Fibroblast of skin of right biceps (primary cell): Measurements from ENCODE around the gene CFAP46.
"Not testable (repeated sequence)": the region's sequence is repeated elsewhere in the genome, so short reads cannot be mapped to it uniquely, and the experiment has no call there.

Experiments
- DNase-seq: peaks from one replicate; pipeline ENCODE4 v3.0.0-alpha.2; 2013

Gene CFAP46

DNA sequence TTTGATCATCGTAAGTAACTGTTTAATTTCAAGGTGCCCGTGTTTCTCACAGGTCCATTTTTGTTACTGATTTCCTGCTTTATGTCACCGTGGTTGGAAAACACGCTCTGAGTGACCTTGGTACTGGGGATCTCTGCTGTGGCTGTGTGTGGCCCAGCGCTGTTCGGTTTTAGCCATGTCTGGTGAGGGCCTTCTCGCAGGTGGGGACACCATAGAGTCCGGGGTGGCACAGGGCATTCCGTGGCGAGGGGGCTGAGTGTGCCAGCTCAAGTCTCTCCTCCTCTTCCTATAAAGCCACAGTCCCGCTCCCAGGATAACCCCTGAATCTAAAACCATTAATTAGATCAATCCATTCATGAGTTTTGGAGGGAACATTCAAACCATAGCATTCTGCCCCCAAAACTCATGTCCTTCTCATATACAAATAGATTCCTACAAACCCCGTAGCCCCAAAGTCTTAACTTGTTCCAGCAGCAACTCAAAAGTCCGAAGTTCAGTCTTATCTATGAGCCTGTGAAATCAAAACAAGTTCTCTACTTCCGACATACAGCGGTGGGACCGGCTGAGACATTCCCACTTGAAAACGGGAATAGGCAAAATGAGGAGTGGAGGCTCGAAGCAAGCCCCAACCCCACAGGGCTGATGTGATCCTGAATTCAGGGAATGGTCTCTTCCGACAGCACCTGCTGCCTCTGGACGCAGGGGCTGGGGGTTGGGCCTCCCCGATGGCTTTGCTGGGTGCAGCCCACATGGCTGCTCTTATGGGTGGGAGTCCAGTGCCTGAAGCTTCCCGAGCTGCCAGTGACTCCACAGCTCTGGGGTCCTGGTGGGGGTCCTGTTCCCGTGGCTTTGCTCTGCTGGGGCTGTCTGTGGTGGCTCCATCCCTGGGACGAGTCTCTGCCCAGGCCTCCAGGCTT lies 101.4 kb downstream of the CFAP46 start:
- no peak for DNase-seq

DNA sequence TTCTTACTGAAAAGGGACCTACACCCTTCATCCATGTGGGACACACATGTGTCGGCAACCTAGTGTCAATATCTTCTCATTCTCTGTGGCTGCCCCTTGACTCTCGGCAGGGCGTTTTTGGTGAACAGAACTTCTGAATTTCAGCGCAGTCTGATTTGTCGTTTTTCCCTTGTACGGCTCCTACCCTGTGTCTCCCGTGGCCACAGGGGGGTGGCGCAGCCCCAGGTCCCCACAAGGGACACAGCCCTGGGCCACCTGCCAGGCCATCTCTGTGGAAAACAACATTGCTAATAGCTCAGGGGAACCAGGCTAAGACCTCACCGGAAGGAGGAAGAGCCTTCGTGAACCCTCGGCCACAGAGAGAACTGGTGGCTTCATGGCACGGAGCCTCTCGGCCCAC lies 103.3 kb downstream of the CFAP46 start:
- no peak for DNase-seq

DNA sequence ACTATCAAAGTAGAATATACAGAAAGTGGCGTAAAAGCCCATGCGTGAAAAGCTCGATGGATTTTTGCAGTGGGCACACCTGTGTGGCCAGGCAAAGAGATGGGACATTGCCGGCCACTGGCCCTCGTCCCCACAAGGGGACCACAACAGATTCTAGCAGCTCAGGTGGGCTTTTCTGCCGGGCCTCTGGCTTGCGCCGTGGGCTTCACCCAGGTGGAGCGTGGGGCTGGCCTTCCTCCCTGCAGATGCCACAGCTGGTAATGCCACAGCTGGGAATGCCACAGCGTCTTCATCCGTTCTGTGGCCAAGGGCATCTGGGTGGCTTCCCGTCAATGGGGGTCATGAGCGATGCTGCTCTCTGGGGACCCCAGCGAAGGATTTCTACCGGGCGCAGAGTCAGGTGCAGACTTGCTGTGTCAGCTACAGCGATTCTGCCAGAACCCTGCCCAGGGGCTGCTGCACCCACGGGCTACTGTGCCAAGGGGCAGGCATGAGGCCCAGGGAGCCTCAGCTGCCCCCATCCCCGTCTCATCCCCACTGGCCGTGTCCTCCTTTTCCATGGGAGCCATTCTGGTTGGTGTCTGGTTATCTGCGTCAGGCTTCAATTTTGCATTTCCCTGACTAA lies 103.9 kb downstream of the CFAP46 start:
- DNase-seq, result no peak

DNA sequence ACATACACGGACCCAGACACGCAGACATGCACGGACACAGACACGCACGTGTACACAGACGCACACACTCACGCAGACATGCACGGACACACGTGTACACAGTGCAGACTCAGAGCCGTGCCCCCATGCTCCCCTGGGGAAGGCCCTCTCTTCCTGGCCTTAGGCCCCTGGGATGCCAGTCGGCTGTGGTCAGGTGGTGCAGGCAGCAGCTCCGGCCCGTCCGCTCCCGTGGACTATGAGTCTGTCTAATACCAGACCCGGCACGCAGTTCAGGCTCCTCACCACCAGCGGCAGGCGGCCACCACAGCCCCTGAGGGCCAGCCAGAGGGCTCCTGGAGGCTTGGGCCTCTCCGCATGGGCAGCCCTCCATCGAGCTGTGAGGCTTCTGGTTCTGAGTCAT lies 104.5 kb downstream of the CFAP46 start:
- no peak for DNase-seq

DNA sequence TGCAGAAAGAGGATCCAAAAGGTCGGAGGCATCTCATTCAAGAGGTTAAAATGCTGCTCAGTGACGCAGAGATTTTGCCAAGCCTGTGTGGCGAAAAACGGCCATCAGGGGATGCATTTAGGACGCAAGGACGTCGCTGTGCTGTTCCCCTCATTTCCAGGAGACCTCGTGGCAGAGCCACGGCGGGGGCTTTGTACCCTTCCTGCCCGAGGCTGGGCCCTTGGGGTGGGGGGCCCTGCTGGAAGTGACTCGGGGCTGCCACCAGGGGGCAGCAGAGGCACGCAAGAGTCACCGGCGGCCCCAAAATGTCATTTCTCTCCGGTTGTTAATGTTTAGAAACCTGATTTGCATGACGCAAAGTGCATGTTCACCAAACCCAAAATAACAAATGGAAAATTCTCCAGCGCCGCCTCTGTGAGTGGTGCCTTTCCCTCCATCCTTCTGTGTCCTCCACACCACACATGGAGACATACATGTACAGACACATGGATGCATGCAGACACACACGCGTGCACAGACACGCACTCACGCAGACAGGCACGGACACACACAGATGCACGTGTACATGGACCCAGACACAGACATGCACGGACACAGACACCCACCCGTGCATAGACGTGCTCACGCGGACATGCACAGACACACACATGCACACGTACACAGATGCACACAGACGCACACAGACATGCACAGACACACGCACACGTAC lies 105.4 kb downstream of the CFAP46 start:
- peak; percentile 5 for DNase-seq

DNA sequence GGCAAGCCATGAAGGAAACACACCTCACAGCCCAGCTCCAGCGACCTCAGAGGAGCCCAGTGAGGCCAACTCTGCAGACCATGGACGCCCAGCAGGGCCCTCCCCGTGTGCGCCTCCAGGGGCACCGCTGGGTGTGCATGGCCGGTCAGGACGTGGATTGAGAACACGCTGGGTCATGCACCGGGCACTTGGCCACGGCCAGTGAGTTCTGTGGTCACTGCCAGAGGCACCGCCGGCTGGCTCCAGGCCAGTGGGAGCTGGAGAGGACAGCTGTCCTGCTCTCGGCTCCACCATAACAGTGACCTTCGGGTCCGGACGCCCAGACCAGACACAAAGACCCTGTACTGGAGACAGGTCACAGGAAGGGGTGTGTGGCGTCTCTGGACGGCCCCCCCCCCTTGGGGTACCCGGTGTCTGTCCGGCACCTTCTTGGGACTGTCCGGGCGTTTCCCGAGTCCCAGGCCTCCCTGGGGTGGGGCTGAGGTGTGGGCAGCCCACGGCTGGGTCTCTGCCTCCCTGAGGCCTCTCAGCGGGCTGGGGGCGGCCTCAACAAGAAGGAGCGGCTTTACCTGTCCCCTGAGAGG lies 106.0 kb downstream of the CFAP46 start:
- DNase-seq, result no peak

DNA sequence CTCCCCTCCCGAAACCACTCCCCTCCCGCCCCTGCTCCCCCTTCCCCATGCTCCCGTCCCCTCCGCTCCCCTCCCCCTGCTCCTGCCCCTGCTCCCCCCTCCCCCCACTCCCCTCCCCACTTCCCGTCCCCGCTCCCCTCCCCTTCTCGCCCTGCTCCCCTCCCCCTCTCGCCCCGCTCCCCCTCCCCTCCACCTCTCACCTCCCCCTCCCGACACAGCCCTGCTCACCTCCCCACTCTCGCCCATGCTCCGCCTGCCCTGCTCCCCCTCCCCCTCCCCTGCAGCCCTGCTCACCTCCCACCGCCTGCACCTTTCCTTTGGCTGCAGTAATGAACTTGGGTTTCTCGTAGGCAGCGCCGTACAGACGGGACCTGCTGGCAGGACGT lies 106.5 kb downstream of the CFAP46 start:
- DNase-seq, result no peak

DNA sequence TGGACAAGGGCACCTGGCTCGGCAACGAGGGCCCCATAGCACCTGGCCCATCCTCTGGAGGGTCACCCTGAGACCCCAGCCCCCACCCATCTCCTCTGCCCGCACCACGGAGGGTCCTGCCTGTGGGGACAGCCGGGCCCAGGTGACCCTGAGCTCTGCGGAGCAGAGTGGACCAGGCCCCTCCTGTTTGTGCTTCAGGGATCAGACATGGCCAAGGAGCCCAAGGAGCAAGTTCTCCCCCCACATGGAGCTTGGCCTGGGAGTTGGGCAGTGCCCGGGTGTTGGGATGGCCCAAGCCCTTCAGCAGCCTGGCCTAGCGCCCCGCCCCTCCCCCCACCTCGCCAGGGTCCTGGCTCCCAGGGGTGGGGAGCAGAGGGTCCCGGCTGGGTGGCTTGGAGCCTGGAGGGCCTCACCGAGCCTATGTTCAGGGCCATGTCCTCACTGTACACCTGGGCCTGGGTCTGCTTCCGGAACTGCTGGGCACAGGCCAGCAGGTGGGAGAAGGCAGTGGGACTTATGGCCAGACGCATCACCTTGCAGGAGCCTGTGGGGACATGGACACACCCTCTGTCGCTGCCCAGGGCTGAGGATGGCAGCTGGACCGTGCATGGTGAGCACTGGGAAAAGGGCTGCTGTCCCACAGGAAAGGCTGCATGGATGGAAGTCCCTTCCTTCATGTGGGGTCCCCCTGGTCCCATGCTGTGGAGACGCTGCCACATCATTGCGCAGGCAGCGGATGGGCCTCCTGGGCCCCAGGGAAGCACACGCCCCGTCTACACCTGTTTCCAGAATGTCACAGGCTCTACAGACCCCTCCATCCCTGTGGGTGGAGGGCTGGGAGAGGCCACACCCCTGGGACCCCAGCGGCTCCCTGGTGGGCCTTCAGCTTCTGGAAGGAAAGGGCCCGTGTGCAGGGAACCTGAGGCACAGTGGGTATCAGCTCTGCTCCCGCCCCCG lies 107.2 kb downstream of the CFAP46 start:
- DNase-seq, result no peak

DNA sequence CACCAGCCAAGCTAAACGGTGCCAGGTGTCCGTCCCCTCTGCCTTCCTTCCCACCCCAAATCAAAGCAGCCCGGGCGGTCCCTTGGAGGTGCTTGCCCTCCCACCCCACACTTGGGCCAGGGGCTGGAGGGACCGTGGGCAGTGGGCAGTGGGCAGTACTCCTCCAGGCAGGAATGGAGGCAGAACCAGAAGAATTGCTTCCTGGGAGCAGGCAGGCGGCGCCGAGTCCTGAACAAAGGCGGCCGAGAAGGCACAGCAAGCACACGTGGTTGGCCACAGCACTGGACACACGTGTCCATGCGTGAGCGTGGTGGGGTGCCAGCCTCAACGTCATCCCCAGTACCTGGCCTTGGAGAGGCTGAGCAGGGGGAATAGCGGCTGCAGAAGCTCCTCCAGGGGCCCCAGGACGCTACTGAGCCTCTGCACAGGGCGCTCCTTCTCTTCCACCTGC lies 108.0 kb downstream of the CFAP46 start:
- DNase-seq, result no peak

DNA sequence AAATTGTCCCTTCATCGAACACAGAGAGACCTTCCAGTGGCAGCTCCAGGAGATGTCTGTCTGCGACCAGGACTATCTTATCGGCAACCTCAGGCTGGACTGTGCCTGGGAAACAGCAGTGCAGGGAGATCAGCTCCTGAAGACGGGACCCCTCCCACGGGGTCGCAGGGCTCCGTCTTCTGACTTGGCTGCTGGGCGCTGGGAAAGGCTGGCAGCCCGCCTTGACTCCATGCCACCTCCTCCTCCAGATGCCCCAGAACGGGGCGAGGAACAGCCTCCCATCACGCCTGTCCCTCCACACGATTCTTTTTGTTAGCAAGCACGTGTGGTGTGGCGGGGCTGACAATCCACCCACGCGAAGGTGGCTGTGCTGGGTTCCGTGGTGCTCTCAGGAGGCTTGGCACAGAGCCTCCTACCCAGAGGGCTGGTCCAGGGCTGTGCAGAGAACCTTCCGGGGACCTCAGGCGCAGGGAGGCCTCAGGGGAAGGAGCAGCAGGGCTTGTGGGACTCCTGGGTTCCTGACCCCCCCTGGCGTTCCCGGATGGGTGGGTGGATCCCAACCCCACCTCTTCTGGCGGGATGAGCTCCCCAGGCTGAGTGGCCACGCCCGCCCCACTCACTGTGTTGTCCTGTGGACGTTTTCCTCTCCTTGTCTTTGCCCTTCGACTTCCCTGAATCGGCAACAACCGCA lies 108.8 kb downstream of the CFAP46 start:
- DNase-seq, result no peak

DNA sequence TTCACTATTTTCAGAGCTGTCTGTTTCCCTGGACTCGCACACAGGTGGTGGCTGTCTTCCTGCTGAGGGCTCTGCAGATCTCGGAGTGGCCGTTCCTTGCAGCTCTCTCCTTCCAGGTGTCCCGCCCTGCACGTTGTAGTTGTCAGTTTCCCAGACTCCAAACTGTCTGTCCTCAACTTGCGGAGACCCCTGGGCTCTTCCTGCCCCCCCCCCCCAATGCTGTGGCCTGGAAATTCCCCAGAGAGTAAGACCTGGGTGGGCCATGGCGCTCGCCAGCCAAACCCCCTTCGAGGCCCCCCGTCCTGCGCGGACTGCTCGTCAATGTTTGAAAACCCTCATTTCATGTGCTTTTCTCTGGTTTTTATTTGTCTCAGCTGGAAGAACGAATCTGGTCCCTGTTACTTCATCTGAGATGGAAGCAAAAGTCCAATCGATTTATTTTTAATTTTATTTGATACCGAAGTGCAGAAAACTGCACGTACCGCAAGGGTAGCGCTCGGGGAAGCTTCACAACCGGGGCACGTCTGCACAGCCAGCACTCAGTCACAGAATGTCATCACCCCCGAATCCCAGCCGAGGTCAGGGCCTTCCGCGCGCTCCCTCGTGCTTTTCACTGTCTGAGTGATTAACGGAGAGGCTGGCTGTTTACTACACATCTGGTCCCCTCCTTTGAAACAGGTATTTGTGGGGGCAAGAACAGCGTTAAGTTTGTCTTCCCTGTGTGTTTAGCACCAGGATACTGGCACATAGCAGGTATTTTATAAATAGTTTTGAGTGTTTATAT lies 110.0 kb downstream of the CFAP46 start:
- no peak for DNase-seq

DNA sequence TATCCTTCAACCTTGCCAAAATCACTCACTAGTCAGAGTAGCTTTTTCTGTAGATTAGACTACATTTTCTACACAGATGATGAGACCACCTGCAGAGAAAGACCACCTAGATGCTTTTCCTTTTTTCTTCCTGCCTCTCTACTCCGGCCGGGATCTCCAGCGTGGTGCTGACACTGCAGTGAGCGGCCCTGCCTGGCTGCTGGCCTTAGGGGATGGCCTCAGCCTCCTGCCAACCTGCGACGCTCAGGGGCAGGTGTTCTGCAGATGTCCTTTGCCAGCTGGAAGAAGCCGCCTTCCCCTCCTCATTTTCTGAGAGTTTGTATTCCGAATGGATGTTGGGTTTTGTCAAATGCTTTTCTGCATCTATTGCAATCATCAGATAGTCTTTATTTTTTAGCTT lies 113.0 kb downstream of the CFAP46 start:
- no peak for DNase-seq

DNA sequence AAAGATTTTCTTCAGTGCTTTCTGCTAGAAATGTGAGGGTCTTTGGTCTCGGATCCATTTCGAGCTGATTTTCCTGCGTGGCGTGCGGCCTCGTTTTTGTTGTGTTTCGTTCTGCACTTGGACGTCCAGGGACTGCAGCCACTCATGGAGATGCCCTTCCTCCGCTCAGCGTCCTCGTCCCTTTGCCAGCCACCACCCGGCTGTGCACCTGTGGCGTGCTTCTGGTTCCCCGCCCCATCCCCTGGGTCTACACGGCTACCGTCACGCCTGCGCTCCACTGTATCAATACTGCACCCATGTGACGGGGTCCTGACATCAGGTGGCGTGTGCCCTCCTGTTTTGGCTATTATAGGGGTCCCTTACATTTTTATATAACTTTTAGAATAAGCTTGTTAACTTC lies 113.7 kb downstream of the CFAP46 start:
- DNase-seq, result no peak

DNA sequence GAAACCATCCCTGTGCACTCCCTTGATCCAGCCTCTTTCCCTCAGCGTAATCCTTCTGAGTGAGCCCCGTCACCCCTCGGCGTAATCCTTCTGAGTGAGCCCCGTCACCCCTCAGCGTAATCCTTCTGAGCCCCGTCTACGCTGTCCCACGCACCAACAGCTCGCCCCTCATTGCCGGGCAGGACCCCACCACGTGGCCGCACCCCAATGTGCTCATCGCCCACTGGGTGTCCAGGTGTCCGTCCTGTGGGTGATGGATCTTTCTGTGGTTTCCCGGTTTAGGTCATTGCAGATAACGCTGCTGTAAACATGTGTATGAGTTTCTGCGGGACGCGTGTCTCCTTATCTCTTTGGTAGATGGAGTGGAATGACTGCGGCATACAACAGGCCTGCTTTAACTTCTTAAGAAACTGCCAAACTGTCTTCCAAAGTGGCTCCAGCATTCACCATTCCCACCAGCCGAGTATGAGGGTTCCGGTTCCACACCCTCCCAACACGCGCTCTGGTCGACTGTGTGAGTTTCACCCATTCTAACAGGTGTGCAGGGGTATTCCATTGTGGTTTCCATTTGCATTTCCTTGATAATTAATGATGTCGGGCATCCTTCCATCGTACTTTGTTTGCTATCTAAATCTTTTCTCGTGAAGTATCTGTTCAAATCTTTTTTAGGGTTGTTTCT lies 114.4 kb downstream of the CFAP46 start:
- DNase-seq, result no peak

DNA sequence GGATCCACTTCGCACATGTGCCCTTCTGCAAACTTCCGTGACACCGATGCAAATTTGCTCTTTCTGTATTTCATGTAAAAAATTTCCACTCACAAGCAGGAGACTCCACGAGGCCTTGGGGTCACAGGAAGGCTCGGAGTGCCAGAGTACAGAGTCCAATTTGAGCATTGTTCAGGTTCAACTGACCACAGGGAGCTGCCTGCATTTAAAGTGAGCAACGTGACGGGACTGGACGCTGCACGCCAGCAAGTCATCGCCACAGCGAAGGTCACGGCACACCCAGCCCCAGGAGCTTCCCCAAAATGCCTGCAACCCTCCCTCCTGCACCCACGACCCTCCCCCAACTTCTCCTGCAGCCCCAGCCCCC lies 115.0 kb downstream of the CFAP46 start:
- no peak for DNase-seq

DNA sequence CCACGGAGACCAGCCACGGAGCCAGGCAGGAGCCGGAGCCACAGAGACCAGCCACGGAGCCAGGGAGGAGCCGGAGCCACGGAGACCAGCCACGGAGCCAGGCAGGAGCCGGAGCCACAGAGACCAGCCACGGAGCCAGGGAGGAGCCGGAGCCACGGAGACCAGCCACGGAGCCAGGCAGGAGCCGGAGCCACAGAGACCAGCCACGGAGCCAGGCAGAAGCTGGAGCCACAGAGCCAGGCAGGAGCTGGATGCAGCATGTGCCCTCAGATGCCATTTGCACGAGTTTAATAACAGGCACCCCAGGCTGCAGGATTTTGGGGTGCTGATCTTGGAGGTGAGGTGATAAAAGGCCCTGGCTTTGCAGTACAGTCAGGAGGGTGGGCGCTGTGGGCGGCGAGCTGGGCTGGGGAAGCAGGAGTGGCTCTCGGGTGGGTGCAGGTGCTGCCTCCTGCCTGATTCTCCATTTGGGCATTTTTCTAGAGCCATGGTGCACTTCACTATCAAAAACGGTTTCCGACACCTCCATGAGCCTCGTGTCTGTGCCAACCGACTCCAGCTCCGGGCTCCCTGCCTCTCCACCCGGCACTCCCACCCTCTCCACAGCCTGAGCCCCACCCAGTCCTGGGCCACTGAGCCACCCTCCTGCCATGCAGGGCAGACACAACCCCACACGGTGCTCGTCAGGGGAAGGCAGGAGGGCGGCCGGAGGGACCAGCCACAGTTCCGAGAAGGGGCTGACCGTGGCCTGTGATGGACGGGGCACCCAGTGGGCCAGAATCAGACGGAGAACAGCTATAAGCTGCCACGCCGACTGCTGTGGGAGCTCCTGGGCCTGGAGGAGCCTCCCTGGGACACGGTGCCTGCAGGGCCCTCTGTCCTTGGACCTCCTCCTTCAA lies 115.6 kb downstream of the CFAP46 start:
- DNase-seq, result no peak

DNA sequence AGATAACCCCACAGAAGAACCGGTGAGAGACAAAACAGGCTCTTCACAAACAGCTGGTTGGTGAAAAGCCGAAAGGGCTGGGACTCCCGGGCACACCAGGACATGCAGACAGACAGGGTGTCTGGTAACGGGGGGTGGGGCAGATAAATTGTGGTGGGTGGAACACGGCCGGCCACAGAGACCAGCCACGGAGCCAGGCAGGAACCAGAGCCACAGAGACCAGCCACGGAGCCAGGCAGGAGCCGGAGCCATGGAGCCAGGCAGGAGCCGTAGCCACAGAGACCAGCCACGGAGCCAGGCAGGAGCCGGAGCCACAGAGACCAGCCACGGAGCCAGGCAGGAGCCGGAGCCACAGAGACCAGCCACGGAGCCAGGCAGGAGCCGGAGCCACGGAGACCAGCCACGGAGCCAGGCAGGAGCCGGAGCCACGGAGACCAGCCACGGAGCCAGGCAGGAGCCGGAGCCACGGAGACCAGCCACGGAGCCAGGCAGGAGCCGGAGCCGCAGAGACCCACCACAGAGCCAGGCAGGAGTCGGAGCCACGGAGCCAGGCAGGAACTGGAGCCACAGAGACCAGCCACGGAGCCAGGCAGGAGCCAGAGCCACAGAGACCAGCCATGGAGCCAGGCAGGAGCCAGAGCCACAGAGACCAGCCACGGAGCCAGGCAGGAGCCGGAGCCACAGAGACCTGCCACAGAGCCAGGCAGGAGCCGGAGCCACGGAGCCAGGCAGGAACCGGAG lies 116.4 kb downstream of the CFAP46 start:
- not testable (repeated sequence) for DNase-seq

DNA sequence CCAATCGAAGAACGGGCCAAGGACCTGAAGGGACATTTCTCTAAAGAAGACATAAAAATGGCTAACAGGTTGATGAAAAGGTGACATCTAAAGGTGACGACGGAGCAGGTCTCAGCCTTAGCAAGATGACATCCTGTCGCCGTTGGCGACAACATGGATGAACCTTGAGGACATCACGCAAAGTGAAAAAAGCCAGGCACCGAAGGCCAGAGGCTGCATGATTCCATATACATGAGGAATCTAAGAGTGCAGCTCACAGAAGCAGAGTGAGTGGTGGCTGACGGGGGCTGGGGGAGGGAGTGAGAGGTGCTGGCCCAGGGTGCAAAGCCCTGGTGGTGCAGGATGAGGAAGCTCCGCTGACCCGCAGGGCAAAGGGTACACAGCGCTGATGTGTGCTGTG lies 122.3 kb downstream of the CFAP46 start:
- DNase-seq, result no peak
